Activated CD4-positive, alpha-beta T cell treated with anti-CD3 and anti-CD28 coated beads for 4 hours (primary cell): ENCODE data around the gene ABCC1.
"Not testable (repeated sequence)": the region's sequence is repeated elsewhere in the genome, so short reads cannot be mapped to it uniquely, and the experiment has no call there.

Experiments
- DNase-seq, 2 donors: peaks; one replicate each; pipeline ENCODE4 v3.0.0-alpha.2; 2020

The ABCC1 gene

GRCh38 chr16:16143931-16144330 lies 194.5 kb downstream of the ABCC1 start:
- no peak for DNase-seq

GRCh38 chr16:16144416-16144815 lies 195.0 kb downstream of the ABCC1 start:
- DNase-seq = no peak

GRCh38 chr16:16145286-16145685 lies 195.9 kb downstream of the ABCC1 start:
- no peak for DNase-seq

GRCh38 chr16:16146380-16147315 lies 197.2 kb downstream of the ABCC1 start:
- no peak for DNase-seq

GRCh38 chr16:16147316-16147999 lies 198.0 kb downstream of the ABCC1 start:
- no peak for DNase-seq

- DNase-seq = not testable (repeated sequence)
Observed at GRCh38 chr16:16148000-16148599, 198.7 kb downstream of the ABCC1 start.

GRCh38 chr16:16148755-16149154 lies 199.3 kb downstream of the ABCC1 start:
- no peak for DNase-seq

- DNase-seq = no peak
Observed at GRCh38 chr16:16149710-16150116, 200.3 kb downstream of the ABCC1 start.

- DNase-seq = no peak
Observed at GRCh38 chr16:16150117-16150877, 200.9 kb downstream of the ABCC1 start.

GRCh38 chr16:16150878-16151152 lies 201.4 kb downstream of the ABCC1 start:
- DNase-seq = no peak

- DNase-seq = no peak
Observed at GRCh38 chr16:16151315-16151714, 201.9 kb downstream of the ABCC1 start.

- not testable (repeated sequence) for DNase-seq
Observed at GRCh38 chr16:16153000-16153399, 203.6 kb downstream of the ABCC1 start.

GRCh38 chr16:16154281-16154951 lies 205.0 kb downstream of the ABCC1 start:
- DNase-seq = no peak

GRCh38 chr16:16155234-16155633 lies 205.8 kb downstream of the ABCC1 start:
- no peak for DNase-seq

- DNase-seq = no peak
Observed at GRCh38 chr16:16157166-16157565, 207.8 kb downstream of the ABCC1 start.

- DNase-seq = no peak
Observed at GRCh38 chr16:16158082-16158658, 208.8 kb downstream of the ABCC1 start.

GRCh38 chr16:16158741-16159374 lies 209.4 kb downstream of the ABCC1 start:
- DNase-seq = no peak

GRCh38 chr16:16159662-16160061 lies 210.2 kb downstream of the ABCC1 start:
- no peak for DNase-seq

GRCh38 chr16:16161319-16161718 lies 211.9 kb downstream of the ABCC1 start:
- DNase-seq = no peak

GRCh38 chr16:16161840-16162239 lies 212.4 kb downstream of the ABCC1 start:
- not testable (repeated sequence) for DNase-seq

- DNase-seq = no peak
Observed at GRCh38 chr16:16162591-16162990, 213.2 kb downstream of the ABCC1 start.

- DNase-seq = no peak
Observed at GRCh38 chr16:16163109-16163508, 213.7 kb downstream of the ABCC1 start.
